Immature natural killer cell (primary cell): ENCODE results near the gene TMEM255B. TPM values are rescaled to one million over a fixed set of nuclear protein-coding genes. Genes with fewer than 3 reads are reported as not detected.
A peak's percentile ranks its signal among the peaks of the same experiment; 100 is the strongest.

Source experiments
- DNase-seq, 3 donors: peaks; one replicate each; pipeline ENCODE4 v3.0.0; 2022; ENCODE audit warnings: mixed read lengths in 1 of 3
- H3K27ac Mint-ChIP-seq, 6 donors: one replicate each; pipeline ENCODE4 v1.8.0; 2020; ENCODE audit warnings: mixed read lengths in 6 of 6, mild to moderate bottlenecking in 5 of 6, inconsistent platforms in 4 of 6, moderate library complexity in 3 of 6
- H3K27me3 Mint-ChIP-seq, 3 donors: one replicate each; pipeline ENCODE4 v1.8.0; 2020 to 2021; ENCODE audit warnings: low read depth in 3 of 3, mild to moderate bottlenecking in 3 of 3, mixed read lengths in 3 of 3, moderate library complexity in 3 of 3, inconsistent platforms in 1 of 3
- H3K36me3 Mint-ChIP-seq, 3 donors: one replicate each; pipeline ENCODE4 v1.8.0; 2020; ENCODE audit warnings: mixed read lengths in 3 of 3, inconsistent platforms in 2 of 3, mild to moderate bottlenecking in 2 of 3
- H3K4me1 Mint-ChIP-seq, 2 donors: one replicate each; pipeline ENCODE4 v1.8.0; 2020; ENCODE audit warnings: inconsistent platforms in 2 of 2, mild to moderate bottlenecking in 2 of 2, mixed read lengths in 2 of 2, moderate library complexity in 1 of 2
- H3K4me3 Mint-ChIP-seq, 5 donors: one replicate each; pipeline ENCODE4 v1.8.0; 2020; ENCODE audit warnings: mild to moderate bottlenecking in 5 of 5, mixed read lengths in 5 of 5, inconsistent platforms in 3 of 5, moderate library complexity in 3 of 5
- H3K9me3 Mint-ChIP-seq, 6 donors: one replicate each; pipeline ENCODE4 v1.8.0; 2020; ENCODE audit warnings: mild to moderate bottlenecking in 6 of 6, mixed read lengths in 6 of 6, inconsistent platforms in 4 of 6, moderate library complexity in 3 of 6
- polyA plus RNA-seq, 3 donors: library from polyadenylated mRNA; unstranded; fragments of 300-500 nt; fragmentation: Illumina TruSeq; gene quantifications; one replicate each; pipeline ENCODE4 v1.2.3, GENCODE V29; 2021

The TMEM255B gene
- polyA plus RNA-seq, 3 donors from 2014 or later, result not detected

GRCh38 chr13:113855012-113855921, 96.2 kb downstream of the TMEM255B start:
- Mint-ChIP-seq H3K27ac (no peak overlapping the region), H3K27me3 (peaks cover 3 to 4% (median 4%) of the 10 kb centered on the region in 3 donors)

GRCh38 chr13:113855931-113856715, 97.1 kb downstream of the TMEM255B start:
- Mint-ChIP-seq H3K27me3 (peaks cover 4 to 11% (median 10%) of the 10 kb centered on the region in 3 donors), H3K9me3 (peaks cover 0 to 2% (median 0%) of the 10 kb centered on the region in 6 donors), H3K27ac (no peak overlapping the region), H3K4me1 (peaks cover 9 to 18% of the 10 kb centered on the region in 2 donors), H3K4me3 (no peak overlapping the region), H3K36me3 (no peaks in the 10 kb centered on the region)
- DNase-seq, result no peak

More at GRCh38 chr13:113855012-113855921, 96.2 kb downstream of the TMEM255B start:
- H3K4me1 Mint-ChIP-seq, result peaks cover 9 to 18% of the 10 kb centered on the region in 2 donors
- no peak for DNase-seq
- no peaks in the 10 kb centered on the region for H3K36me3 Mint-ChIP-seq
- peaks cover 0 to 2% (median 0%) of the 10 kb centered on the region in 6 donors for H3K9me3 Mint-ChIP-seq
- H3K4me3 Mint-ChIP-seq, result no peak overlapping the region

GRCh38 chr13:113856716-113857065, 97.7 kb downstream of the TMEM255B start:
- Mint-ChIP-seq H3K27ac (no peak overlapping the region), H3K36me3 (no peaks in the 10 kb centered on the region), H3K9me3 (peaks cover 0 to 2% (median 0%) of the 10 kb centered on the region in 6 donors), H3K4me3 (no peak overlapping the region), H3K4me1 (peaks cover 9 to 18% of the 10 kb centered on the region in 2 donors), H3K27me3 (peaks cover 4 to 16% (median 13%) of the 10 kb centered on the region in 3 donors)
- DNase-seq, result no peak

GRCh38 chr13:113857531-113858195, 98.6 kb downstream of the TMEM255B start:
- peaks cover 0 to 2% (median 0%) of the 10 kb centered on the region in 6 donors for H3K9me3 Mint-ChIP-seq
- H3K4me3 Mint-ChIP-seq, result no peak overlapping the region
- H3K27me3 Mint-ChIP-seq, result peaks cover 9 to 22% (median 16%) of the 10 kb centered on the region in 3 donors
- DNase-seq, result no peak
- H3K4me1 Mint-ChIP-seq, result peaks cover 13 to 23% of the 10 kb centered on the region in 2 donors
- no peaks in the 10 kb centered on the region for H3K36me3 Mint-ChIP-seq
- no peak overlapping the region for H3K27ac Mint-ChIP-seq

- Mint-ChIP-seq H3K36me3 (no peaks in the 10 kb centered on the region), H3K27ac (no peak overlapping the region)
- DNase-seq, result no peak
Measured at GRCh38 chr13:113859311-113860050, 100.5 kb downstream of the TMEM255B start.

GRCh38 chr13:113860051-113860664, 101.1 kb downstream of the TMEM255B start:
- no peaks in the 10 kb centered on the region for H3K36me3 Mint-ChIP-seq
- DNase-seq, result no peak

More at GRCh38 chr13:113859311-113860050, 100.5 kb downstream of the TMEM255B start:
- H3K4me3 Mint-ChIP-seq, result no peak overlapping the region
- H3K4me1 Mint-ChIP-seq, result peaks cover 14 to 17% of the 10 kb centered on the region in 2 donors
- peaks cover 13 to 29% (median 18%) of the 10 kb centered on the region in 3 donors for H3K27me3 Mint-ChIP-seq
- peaks cover 0 to 5% (median 0%) of the 10 kb centered on the region in 6 donors for H3K9me3 Mint-ChIP-seq

GRCh38 chr13:113860665-113861432, 101.8 kb downstream of the TMEM255B start:
- Mint-ChIP-seq H3K27ac (no peak overlapping the region), H3K27me3 (peaks cover 18 to 39% (median 19%) of the 10 kb centered on the region in 3 donors), H3K36me3 (no peaks in the 10 kb centered on the region), H3K4me3 (peak overlapping the region in 1 of 5 donors; percentile 12), H3K9me3 (peaks cover 0 to 5% (median 0%) of the 10 kb centered on the region in 6 donors), H3K4me1 (peaks cover 8 to 13% of the 10 kb centered on the region in 2 donors)
- no peak for DNase-seq

More at GRCh38 chr13:113860051-113860664, 101.1 kb downstream of the TMEM255B start:
- H3K9me3 Mint-ChIP-seq, result peaks cover 0 to 5% (median 0%) of the 10 kb centered on the region in 6 donors
- no peak overlapping the region for H3K27ac Mint-ChIP-seq
- peaks cover 16 to 33% (median 19%) of the 10 kb centered on the region in 3 donors for H3K27me3 Mint-ChIP-seq
- peaks cover 8 to 13% of the 10 kb centered on the region in 2 donors for H3K4me1 Mint-ChIP-seq
- H3K4me3 Mint-ChIP-seq, result peak overlapping the region in 1 of 5 donors; percentile 12

GRCh38 chr13:113861433-113862030, 102.5 kb downstream of the TMEM255B start:
- H3K4me1 Mint-ChIP-seq, result peaks cover 8 to 13% of the 10 kb centered on the region in 2 donors
- peak overlapping the region in 2 of 5 donors; percentile 13 for H3K4me3 Mint-ChIP-seq
- peaks cover 20 to 42% (median 24%) of the 10 kb centered on the region in 3 donors for H3K27me3 Mint-ChIP-seq
- H3K27ac Mint-ChIP-seq, result no peak overlapping the region
- H3K9me3 Mint-ChIP-seq, result peaks cover 0 to 5% (median 0%) of the 10 kb centered on the region in 6 donors
- H3K36me3 Mint-ChIP-seq, result no peaks in the 10 kb centered on the region
- no peak for DNase-seq

GRCh38 chr13:113862191-113862930, 103.3 kb downstream of the TMEM255B start:
- no peak for DNase-seq
- Mint-ChIP-seq H3K36me3 (no peaks in the 10 kb centered on the region), H3K4me3 (peak overlapping the region; percentile 50 to 75 (median 72)), H3K27ac (no peak overlapping the region), H3K4me1 (peaks cover 8 to 13% of the 10 kb centered on the region in 2 donors), H3K9me3 (peaks cover 0 to 5% (median 0%) of the 10 kb centered on the region in 6 donors), H3K27me3 (peaks cover 21 to 42% (median 25%) of the 10 kb centered on the region in 3 donors)

GRCh38 chr13:113862931-113863523, 104.0 kb downstream of the TMEM255B start:
- Mint-ChIP-seq H3K36me3 (peaks cover 0 to 2% (median 0%) of the 10 kb centered on the region in 3 donors), H3K4me3 (peak overlapping the region in 3 of 5 donors; percentile 44 to 63 (median 56)), H3K9me3 (peaks cover 0 to 8% (median 0%) of the 10 kb centered on the region in 6 donors), H3K27me3 (peaks cover 25 to 48% (median 26%) of the 10 kb centered on the region in 3 donors), H3K4me1 (peaks cover 8 to 13% of the 10 kb centered on the region in 2 donors), H3K27ac (no peak overlapping the region)
- no peak for DNase-seq
